GM21529 (cell line): ENCODE data around the gene NTM.

Experiments used
- ATAC-seq: cut with Tn5 transposase; IDR thresholded peaks from one replicate; pipeline ENCODE4 v1.9.1; 2021; ENCODE audit not compliant: unreplicated experiment

The NTM gene

GRCh38 chr11:132115454-132115853 is 745.0 kb downstream of the NTM start:
- no peak for ATAC-seq

GRCh38 chr11:132116516-132116915 is 746.1 kb downstream of the NTM start:
- no peak for ATAC-seq

GRCh38 chr11:132118661-132119060 is 748.2 kb downstream of the NTM start:
- no peak for ATAC-seq

GRCh38 chr11:132119573-132119972 is 749.2 kb downstream of the NTM start:
- ATAC-seq = no peak

GRCh38 chr11:132122735-132123134 is 752.3 kb downstream of the NTM start:
- no peak for ATAC-seq

- ATAC-seq = no peak
Measured at GRCh38 chr11:132123449-132123848, 753.0 kb downstream of the NTM start.

GRCh38 chr11:132123854-132124835 is 753.7 kb downstream of the NTM start:
- no peak for ATAC-seq

GRCh38 chr11:132125988-132126871 is 755.8 kb downstream of the NTM start:
- ATAC-seq = peak; percentile 47

GRCh38 chr11:132126973-132127899 is 756.8 kb downstream of the NTM start:
- ATAC-seq = no peak

- ATAC-seq = no peak
Measured at GRCh38 chr11:132127900-132128288, 757.5 kb downstream of the NTM start.

- no peak for ATAC-seq
Measured at GRCh38 chr11:132131047-132131446, 760.6 kb downstream of the NTM start.

- no peak for ATAC-seq
Measured at GRCh38 chr11:132131961-132132360, 761.5 kb downstream of the NTM start.

GRCh38 chr11:132134322-132134721 is 763.9 kb downstream of the NTM start:
- no peak for ATAC-seq

GRCh38 chr11:132137289-132137980 is 767.0 kb downstream of the NTM start:
- ATAC-seq = no peak

GRCh38 chr11:132137981-132138313 is 767.5 kb downstream of the NTM start:
- no peak for ATAC-seq

GRCh38 chr11:132139181-132139580 is 768.8 kb downstream of the NTM start:
- no peak for ATAC-seq

- ATAC-seq = no peak
Measured at GRCh38 chr11:132140056-132140455, 769.6 kb downstream of the NTM start.

- no peak for ATAC-seq
Measured at GRCh38 chr11:132142121-132142520, 771.7 kb downstream of the NTM start.

- no peak for ATAC-seq
Measured at GRCh38 chr11:132142554-132142953, 772.1 kb downstream of the NTM start.

GRCh38 chr11:132147464-132147863 is 777.0 kb downstream of the NTM start:
- no peak for ATAC-seq
